ENCODE measurements around the gene SH3RF3.
A peak's percentile ranks its signal among the peaks of the same experiment; 100 is the strongest.

SH3RF3 gene

DNA sequence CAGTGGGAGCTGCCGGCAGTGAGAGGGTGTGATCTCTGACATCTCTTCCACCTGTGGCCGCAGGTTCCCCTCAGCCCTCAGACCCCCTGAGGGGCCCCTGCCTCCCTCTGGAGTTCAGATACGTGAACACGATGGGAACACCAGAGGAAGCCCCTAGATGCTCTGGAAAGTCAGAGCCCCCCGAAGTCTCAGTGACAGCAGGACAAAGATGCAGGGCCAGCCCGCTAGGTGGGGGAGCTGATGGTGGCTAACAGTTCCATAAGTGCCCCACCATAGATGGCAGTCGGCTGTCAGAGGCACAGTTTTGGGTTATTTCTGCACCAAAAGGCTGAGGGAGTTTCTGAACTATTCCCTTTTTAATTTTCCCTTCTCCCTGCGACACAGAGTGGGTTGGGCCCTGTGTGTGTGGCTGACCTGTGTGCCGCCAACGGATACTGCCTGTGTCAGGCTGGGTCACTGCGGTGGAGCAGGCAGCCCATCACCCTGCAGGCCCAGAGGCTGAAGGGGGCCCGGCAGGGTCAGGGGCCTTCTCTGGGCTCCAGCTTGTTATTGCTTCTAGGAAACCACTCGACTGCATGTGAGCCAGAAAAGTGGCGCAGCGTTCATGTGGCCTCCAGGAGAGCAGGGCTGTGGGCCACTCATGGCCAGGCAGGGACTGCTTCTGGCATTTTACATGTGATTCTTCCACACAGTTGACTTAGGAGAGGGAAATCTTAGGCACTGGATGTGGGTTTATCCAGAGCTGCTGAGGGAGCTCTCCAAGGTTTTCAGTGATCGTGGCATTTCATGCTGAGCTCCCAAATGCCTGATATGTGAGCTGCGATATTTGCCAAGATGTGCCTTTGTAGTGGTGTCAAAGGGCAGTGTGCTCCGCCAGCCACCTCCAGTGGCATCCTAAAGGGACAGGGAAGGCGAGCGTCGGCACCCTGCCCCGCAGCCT, 225.1 kb downstream of the SH3RF3 start:
- DNase-seq: no peak

DNA sequence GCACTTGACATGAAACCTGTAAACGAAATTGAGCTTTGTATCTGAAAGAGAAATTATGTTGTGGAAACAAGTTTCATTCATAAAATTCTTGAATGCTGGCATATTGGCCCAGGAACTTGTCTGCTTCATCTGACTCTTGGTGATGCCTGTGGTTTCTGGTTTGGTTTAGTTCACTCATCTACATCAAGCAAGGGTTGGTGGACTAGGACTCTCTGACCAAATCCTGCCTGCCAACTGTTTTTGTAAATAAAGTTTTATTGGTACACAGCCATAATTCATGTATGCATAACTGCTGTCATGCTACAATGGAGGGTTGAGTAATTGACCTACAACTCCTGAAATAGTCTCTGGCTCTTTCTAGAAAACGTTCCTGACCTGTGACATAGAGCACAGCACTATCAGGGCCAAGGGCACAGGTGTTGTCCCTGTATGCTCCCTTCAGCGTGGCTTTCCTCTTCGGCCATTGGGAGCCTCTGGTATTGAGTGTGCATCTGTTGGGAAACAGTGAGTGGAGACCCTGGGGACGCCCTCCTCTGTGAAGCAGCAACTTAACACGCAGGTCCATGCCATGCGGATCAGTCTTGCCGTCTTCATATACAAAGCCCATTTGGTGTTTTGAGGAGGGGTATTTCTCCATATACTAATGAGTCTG, 226.3 kb downstream of the SH3RF3 start:
- DNase-seq: no peak

DNA sequence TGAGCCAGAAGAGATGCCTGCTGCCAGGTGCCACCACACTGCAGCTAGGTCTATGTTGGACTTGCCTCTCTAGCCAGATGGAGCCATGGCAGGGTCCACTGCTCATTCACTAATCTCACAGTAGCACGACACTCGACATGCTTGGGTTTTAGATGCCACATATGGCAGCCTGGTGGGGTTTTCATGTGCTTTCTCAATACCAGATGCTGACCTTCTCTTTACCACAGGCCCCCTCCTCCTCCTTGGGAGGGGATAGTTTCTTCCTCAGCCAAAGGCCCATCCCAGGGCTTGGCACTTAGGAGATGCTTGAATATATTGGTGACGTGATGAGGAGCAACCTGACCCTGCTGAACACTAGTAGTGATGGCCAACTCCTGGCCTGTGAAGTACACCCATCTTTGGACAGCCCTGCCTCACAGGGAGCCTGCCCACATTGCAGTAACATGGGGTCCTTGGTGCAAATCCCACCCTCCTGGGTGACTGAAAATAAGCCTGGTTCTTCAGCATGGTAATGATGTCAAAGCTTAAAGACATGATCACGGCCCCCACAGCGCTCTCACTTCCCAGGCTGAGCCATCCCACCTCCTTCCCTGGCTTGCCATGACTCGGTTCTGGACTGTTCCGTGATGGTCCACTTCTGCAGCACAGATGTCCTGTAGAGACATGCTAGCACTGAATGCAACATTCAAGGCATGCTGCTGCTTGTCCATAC, 227.5 kb downstream of the SH3RF3 start:
- no peak for DNase-seq

DNA sequence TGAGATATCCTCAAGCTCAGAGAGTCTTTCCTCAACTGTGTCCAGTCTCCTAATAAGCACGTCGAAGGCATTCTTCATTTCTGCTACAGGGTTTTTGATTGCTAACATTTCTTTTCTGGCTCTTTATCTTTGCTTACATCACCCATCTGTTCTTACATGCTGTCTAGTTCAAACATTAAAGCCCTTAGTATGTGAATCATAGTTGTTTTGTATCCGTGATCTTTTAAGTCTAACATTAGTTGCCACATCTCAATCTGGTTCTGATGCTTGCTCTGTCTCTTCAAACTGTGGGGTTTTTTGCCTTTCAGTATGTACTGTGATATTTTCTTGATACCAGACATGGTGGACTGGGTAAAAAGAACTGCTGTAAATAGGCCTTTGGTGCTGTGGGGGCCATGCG, 235.2 kb downstream of the SH3RF3 start:
- no peak for DNase-seq

DNA sequence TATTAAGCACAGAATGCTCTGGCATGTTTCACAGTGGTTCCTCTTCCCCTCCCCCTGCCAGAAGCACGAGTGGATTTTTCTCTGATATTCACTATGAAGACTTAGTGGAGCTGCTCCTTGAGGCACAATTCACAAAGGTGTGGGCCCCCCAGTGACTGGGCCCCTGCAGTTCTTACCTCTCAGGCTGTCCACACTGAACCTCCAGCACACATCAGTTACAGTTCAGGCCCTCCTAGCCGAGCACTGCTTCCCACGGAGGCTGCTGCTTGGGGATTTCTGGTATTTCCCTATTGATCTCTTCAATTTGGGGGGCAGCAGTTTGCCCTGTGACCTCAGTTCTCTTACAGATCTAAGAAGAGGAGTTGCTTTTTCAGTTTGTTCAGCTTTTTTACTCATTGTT, 236.1 kb downstream of the SH3RF3 start:
- DNase-seq: no peak

DNA sequence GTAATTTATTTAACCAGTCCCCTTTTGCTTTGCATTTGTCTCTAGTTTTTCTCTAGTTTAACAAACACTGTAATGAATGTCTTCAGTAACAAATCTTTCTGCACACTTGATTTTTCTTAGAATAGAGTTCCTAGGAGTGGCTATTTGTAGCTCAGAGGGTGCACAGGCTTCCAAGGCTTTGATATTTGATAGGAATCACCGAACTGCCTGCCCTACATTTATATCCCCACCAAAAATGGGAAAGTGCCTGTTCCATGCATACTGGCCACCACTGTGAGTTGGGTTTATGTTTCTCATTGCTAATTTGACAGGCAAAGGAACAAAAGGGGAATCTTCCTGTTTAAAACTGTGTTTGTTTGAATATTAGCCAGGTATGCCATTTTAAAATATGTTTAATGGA, 238.7 kb downstream of the SH3RF3 start:
- no peak for DNase-seq

DNA sequence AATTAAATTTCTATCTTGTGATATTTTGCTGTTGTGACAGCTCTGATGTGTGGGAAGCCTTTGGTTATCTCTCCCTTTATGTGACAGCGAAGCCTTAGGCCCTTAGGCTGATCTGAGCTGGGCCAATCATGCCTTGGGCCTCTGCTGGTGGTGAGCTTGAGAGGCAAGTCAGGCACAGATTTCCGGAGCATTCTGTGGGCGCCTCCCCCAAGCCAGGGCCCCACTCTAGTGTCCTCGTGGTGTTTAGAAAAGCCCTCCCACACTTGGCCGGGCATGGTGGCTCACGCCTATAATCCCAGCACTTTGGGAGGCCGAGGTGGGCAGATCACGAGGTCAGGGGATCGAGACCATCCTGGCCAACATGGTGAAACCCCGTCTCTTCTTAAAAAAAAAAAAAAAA, 239.8 kb downstream of the SH3RF3 start:
- DNase-seq: no peak

DNA sequence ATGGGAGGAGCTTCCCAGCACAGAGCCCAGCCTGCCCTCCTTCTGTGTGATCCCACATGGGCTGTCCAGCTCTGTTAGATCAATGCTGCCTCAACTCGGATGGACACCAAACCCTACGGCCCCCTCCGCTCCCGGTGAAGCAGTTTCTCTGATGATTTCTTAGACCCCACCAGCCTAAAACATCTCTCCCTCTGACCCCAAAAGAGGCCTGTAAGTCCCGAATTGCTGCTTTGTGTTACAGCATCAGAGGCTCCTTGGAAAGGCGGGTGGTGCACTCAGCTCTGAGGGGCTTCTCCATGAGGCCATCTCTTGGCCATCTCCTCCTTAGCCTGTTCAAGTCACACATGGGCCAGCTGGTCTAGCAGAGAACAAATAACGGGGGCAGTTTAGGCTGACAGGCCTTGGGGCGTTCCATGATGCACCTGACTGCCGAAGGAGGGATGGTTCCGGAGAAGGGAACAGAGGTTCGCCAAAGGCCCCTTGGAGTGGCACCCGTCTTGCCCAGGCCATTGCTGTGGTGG, 240.7 kb downstream of the SH3RF3 start:
- DNase-seq: no peak

DNA sequence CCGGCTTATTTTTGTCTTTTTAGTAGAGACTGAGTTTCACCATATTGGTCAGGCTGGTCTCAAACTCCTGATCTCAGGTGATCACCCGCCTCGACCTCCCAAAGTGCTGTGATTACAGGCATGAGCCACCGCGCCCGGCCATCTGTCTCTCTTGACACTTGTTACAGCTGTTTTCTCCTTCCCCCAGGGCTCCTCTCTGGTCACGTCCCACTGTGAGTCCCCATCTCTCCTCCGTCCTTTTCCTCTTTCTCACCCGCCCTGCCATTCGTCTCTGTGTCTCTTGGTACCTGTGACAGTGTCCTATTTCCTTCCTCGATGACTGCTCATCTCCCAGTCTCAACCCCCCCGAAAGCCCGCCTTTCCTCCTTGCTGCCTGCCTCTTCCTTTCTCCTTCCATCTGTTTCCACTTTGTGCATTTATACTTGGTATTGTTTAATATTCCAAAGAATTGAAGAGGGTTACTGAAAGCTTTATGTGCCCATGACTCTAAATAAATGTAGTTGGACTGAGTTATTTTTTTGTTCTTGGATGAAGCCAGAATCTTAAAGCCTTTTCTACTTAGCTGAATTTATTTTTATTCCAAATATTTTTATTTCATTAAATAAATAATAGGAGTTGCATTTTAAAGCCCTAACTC, 241.5 kb downstream of the SH3RF3 start:
- DNase-seq: no peak

DNA sequence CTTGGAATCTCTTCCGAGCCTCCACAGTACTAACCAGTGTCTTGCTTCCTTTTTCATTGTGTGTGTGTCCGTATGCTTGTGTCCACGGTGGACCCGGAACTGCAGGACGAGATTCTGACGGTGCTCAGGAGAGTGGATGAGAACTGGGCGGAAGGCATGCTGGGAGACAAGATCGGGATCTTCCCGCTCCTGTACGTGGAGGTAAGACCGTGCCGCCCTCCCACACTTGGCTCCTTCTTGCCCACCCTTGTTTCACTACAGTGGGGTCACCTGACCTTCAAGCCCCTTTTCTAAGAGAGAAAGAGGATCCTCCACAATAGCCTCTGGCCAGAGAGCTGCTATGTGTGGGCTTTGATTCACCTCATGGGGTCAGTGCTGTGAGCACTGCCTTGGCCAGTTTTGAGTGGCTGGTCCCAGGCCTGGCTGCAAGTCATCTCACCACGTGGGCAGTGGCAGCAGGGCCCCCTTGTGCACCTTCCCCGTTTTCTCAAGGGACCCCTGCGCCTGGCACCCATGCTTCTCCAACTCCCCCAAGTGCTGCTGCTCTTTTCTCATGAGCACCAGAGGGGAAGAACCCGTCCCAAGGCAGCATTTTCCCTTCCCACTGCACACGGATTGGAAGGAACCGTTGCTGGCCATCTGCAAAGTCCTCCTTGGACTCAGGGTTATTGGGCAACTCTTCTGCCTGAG, 242.6 kb downstream of the SH3RF3 start:
- no peak for DNase-seq

DNA sequence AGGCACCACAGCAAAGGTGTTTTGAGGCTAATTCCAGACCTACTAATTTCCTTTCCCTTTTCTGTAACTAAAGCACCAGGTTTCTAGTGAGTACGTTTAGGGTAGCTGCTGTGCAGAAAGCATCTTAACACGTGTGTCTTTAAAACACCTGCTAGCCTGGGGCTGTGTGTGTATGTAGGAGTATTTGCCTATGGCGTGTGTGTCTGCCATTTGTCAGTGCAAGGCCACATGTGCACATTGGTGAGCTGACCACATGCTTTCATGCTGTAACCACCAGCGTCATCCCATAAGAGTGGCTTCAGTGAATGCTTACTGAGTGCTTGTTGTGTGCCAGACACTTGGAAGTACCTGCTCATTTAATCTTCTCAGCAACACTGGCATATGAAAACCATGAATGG, 243.2 kb downstream of the SH3RF3 start:
- no peak for DNase-seq

DNA sequence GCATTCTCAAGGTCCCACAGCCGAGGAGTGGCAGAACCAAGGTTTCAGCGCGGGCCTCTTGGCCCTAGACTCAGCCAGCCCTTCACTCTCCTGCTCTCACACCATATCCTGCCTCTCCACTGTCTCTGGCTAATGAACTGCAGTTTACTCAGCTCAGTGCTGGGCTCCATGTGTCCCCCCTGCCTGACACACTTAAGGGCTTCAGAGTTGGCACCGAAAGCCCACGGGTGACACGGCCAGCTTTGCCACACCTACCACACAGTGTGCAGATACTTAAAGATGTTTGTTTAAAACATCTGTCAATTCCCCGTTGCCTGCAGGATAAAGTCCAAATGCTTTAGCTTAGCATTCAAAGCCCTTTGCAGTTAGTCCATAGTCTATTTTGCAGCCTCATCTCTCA, 243.6 kb downstream of the SH3RF3 start:
- no peak for DNase-seq

DNA sequence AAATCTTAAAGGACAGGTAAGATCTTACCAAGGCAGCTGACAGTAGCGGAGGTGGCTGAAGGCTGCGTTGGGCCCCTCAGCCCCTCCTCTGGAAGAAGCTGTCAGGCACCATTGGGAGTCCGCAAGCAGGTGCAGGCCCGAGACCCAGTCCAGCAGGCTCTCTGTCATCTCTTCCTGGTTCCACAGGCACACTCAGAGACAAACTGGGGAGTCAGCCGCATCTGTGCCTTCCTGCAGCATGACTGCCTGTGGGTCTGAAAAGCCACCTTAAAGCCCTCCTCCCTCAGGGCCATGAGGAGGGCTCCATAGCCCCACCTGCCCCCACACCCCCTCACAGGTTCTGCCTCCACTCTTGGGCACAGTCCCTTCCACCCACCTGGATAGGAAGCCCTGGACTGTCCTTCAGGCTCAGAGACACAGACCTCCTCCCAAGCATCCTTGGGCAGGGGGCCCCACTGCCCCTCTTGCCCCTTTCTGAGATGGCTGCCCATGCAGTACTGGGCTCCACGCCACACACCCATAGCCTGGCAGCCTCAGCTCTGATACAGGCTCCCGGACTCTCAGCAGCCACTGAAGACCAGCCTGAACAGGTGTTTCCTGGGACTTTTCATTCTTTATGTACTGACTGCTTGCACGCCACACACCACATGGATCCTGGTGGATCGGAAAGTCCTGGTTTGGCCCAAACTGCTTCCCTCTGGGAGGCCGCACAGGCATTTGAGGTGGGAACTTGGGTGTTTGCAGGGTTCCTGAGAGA, 245.0 kb downstream of the SH3RF3 start:
- DNase-seq: no peak

DNA sequence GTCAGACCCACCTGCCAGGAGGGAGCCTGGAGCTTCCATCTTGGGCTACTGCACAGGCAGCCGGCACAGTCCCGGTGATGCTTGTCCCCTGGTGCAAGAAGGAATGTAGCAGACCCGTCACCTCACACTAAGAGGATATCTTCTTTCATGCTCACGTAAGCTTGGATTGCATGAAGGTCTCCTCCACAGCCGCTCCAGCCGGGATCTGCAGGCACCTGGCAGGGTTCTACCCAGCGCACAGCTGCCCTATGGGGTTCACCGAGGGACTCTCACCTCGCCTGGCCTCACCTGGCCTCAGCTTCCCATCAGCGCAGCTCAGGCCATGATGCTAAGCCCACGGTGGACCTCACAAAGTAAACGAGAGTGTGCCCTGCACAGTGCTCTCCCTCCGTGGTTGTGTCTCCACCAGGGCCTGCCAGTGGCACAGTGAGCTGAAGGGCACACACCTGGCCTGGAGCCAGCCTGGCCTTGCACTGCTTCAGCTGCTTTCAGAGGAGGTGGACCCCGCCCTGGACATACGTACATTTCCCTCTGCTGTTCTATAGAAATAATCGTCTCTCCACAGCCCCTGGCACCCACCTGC, 245.6 kb downstream of the SH3RF3 start:
- DNase-seq: no peak

DNA sequence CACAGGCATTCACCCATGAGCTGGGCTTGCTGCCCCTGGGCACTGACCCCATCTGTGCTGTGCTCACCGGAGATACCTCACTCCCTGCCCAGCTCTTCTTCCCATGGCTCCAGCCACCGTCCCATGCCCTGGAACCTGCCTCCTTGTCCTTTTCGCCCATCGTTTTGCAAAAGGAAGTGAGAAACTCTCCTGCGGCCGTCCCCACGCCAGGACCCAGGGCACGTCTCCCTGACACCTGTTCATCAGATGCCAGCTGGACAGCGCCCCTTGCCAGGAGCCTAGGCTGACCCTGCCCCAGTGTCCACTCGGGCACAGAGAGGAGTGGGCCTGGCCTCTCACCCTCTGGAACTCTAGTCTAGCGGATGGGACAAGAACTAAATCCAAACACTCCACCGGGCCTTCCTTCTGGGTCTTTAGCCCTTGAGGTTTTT, 246.1 kb downstream of the SH3RF3 start:
- DNase-seq: no peak

DNA sequence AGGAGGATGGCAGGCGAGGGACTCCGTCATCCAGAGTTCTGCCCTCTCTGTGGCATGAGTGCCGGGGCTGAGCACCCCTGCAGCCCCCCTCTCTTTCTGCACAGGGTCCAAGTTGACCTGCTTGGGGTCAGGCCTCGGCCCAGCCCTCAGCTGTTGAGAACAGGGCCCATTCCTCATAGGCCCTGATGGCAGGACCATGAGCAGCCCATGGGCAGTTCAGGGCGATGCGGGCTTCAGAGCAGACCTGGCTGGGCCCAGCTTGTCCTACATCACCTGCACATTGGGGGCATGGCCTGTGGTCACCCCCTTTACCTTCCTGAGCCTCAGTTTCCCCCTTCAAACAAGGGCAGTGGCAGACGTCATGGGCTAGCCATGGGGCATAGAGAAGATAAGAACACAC, 246.7 kb downstream of the SH3RF3 start:
- no peak for DNase-seq

DNA sequence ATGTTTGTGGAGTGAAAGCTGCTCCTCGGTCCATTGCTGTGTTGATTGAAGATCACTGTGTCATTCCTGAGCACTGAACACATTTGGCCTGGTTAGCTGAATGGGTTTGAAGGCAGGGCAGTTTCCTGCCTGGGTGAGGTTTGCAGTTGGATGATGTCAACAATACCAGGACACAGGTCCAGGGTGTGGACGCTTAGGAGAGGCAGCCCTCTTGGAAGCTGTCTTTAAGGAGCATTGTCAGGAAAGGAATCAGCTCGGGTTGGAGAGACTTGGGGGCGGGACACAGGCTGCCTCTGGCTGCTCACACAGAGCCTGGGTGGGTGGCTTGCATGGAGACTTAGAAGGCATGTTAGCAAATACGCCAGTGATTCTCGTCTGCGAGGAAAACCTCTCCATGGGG, 247.1 kb downstream of the SH3RF3 start:
- peak; percentile 66 for DNase-seq

DNA sequence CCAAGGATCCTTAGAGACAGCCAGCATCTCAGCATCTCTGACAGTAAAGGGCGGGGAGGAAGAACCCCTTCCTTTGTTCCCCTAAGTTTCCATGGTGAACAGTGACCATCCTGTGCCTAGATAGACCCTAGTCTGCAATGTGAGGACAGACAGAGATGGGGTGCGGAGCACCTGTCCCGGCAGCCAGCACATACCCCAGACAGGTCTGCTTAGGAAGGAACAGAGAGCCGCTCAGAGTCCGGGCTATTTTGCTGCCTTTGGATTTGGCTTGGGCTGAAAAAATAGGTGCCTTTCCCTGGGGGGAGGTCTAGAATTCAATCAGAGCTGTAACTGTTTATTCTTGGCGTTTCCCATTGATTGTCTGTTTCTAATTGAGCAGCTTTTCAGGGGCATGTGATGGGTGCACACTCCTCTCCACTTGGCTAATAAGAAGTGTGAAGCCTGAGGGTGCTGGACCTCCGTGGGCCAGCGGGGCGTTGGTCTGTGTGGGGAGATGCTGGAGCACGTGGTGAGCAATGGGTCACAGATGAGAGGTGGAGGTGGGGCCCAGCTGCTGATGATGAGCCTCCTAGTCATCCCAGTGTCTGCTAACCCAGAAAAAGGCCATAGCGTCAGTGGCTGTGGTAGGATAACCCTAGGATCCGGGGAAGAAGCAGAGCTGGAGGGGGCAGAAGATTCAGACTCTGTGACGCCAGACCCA, 247.9 kb downstream of the SH3RF3 start:
- no peak for DNase-seq

DNA sequence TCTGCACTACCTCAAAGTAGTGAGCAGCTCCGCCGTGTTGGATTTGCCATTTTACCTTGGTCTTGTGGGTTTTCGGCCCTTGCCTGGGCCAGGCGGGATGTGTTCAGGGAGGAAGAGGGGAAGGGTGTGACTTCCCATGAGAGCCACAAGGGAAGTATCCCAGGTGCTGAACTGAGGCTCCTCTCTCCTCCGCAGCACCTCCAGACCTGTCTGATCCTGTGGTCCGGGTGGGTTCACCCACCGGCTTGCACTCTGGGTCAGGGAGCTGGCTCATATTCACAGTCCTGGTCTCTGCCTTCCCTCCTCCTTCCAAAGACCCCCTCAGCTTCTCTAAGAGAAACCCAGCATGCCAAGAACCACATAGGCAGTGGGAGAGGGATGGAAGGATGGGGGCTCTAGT, 249.0 kb downstream of the SH3RF3 start:
- no peak for DNase-seq

DNA sequence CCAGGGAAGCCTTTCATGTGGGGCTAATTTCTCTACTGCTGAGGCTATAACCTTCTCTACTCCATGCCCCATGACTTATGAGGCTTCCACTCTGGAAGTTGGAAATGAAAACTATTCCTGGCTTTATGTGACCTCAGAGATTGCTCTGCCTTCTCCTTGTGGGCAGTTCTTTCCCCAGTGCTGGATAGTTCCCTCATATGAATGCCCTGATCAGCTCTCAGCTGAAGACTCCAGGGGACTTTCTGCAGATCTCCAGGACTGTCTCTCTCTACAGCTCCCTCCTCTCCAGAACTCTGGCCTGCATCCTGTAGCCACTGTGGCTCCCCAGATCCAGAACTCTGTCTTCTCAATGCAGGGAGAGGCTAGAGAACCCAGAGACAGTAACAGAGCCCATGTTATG, 249.7 kb downstream of the SH3RF3 start:
- no peak for DNase-seq
